T-cell (primary cell): ENCODE results near the gene NYAP1. TPM values are rescaled to one million over a fixed set of nuclear protein-coding genes. Genes with fewer than 3 reads are reported as not detected.

Source experiments
- ATAC-seq, 4 experiments: fragments of 200-7000 bp in 3 of 4; fragments of 150-1000 bp in 1 of 4; cut with Tn5 transposase; replicated peaks in 1 of 4; 1 replicate in 3 of 4; 2 replicates in 1 of 4; pipeline ENCODE4 v1.10.0; 2021; ENCODE audit warnings: moderate library complexity in 3 of 4, mild to moderate bottlenecking in 2 of 4, moderate number of reproducible peaks in 1 of 4
- CTCF ChIA-PET, 2 donors: fragments of 300-600 bp; sonication (Branson Sonifier 250); formaldehyde crosslinking; loops; one replicate each; lab custom pipeline; 2022; ENCODE audit warnings: antibody characterized with exemption in 2 of 2; lab: Charles Lee
- POLR2A ChIA-PET, 2 donors: fragments of 300-600 bp; sonication (Branson Sonifier 250); formaldehyde crosslinking; loops; one replicate each; lab custom pipeline; 2022; ENCODE audit warnings: antibody characterized with exemption in 2 of 2; lab: Charles Lee
- DNase-seq, 35 experiments: peaks; one replicate each; pipeline versions ENCODE4 v3.0.0 to v3.0.0-alpha.2; 2013 to 2023
- H3K27ac ChIP-seq: one replicate; pipeline ENCODE4 v1.5.1; 2013; ENCODE audit warnings: low read length
- H3K27me3 ChIP-seq, 2 experiments: replicated peaks in 1 of 2; 1 replicate in 1 of 2; 2 replicates in 1 of 2; pipeline versions ENCODE4 v1.6.1 to v1.7.0; 2013; ENCODE audit warnings: low read length in 1 of 2, mixed read lengths in 1 of 2; ENCODE audit not compliant: control insufficient read depth in 2 of 2, insufficient read depth in 2 of 2; ENCODE audit errors: extremely low read depth in 1 of 2
- H3K36me3 ChIP-seq, 2 donors: 1 replicate in 1 of 2; 2 replicates in 1 of 2; pipeline versions ENCODE4 v1.6.1 to v1.7.0; 2013; ENCODE audit warnings: low read length in 1 of 2; ENCODE audit not compliant: control insufficient read depth in 2 of 2, insufficient read depth in 1 of 2; ENCODE audit errors: extremely low read depth in 1 of 2
- H3K4me1 ChIP-seq, 2 experiments: 1 replicate in 1 of 2; 2 replicates in 1 of 2; pipeline versions ENCODE4 v1.6.1 to v1.7.0; 2013; ENCODE audit warnings: low read length in 2 of 2, mixed read lengths in 1 of 2; ENCODE audit not compliant: insufficient read depth in 2 of 2, control insufficient read depth in 1 of 2; ENCODE audit errors: extremely low read depth in 1 of 2
- H3K4me3 ChIP-seq, 2 donors: 1 replicate in 1 of 2; 2 replicates in 1 of 2; pipeline versions ENCODE4 v1.5.1 to v1.7.0; 2013; ENCODE audit warnings: mild to moderate bottlenecking in 2 of 2, low read length in 1 of 2, moderate library complexity in 1 of 2; ENCODE audit not compliant: control insufficient read depth in 1 of 2; ENCODE audit errors: extremely low read depth in 1 of 2
- H3K9me3 ChIP-seq: 2 replicates; pipeline ENCODE4 v1.7.0; 2013
- H3K27ac Mint-ChIP-seq, 2 donors: one replicate each; pipeline ENCODE4 v1.8.0; 2020 to 2021; ENCODE audit warnings: mild to moderate bottlenecking in 2 of 2, mixed read lengths in 2 of 2
- H3K27me3 Mint-ChIP-seq, 2 donors: one replicate each; pipeline ENCODE4 v1.8.0; 2021 to 2022; ENCODE audit warnings: mixed read lengths in 2 of 2
- H3K36me3 Mint-ChIP-seq: one replicate; pipeline ENCODE4 v1.8.0; 2021; ENCODE audit warnings: mixed read lengths
- H3K4me1 Mint-ChIP-seq, 3 donors: one replicate each; pipeline ENCODE4 v1.8.0; 2020 to 2022; ENCODE audit warnings: mixed read lengths in 3 of 3, mild to moderate bottlenecking in 1 of 3
- H3K4me3 Mint-ChIP-seq, 3 donors: one replicate each; pipeline ENCODE4 v1.8.0; 2020 to 2022; ENCODE audit warnings: mild to moderate bottlenecking in 3 of 3, mixed read lengths in 3 of 3, moderate library complexity in 3 of 3
- H3K9me3 Mint-ChIP-seq, 3 donors: one replicate each; pipeline ENCODE4 v1.8.0; 2020 to 2022; ENCODE audit warnings: mixed read lengths in 3 of 3
- WGBS: methylation state at CpG from one replicate; pipeline ENCODE4 v1.1.5; 2013; ENCODE audit warnings: missing lambda C conversion rate; ENCODE audit not compliant: insufficient coverage; 5-methylcytosine and 5-hydroxymethylcytosine counted together
- total RNA-seq, 35 experiments: library from RNA in 6 of 35; stranded (reverse) in 6 of 35; fragments of 120-200 nt in 1 of 35; gene quantifications; one replicate each; pipeline versions ENCODE4 v1.2.1 to v1.2.4 and lab custom pipeline; 2013 to 2026

NYAP1 gene
- total RNA-seq, 5 donors from 2014 or later (not counting 1 experiment from before 2014, with no cell fraction given): 0.50 to 1.4 (median 0.99) TPM

GRCh38 chr7:100484673-100485045 is 932 bp downstream of the NYAP1 start:
- H3K4me3 Mint-ChIP-seq: peak overlapping the region; percentile 2 to 74 (median 52)

GRCh38 chr7:100485471-100485876 is 1.7 kb downstream of the NYAP1 start:
- H3K4me3 ChIP-seq: no peak overlapping the region
- peaks cover 5 to 27% of the 10 kb centered on the region in 2 experiments for H3K4me1 ChIP-seq
- DNase-seq: no peak
- H3K9me3 ChIP-seq: no peaks in the 10 kb centered on the region
- 100% methylated on average over 1 of the region's 4 CpGs for WGBS
- H3K9me3 Mint-ChIP-seq: no peaks in the 10 kb centered on the region
- peak overlapping the region in 1 of 3 donors; percentile 20 for H3K4me3 Mint-ChIP-seq
- peaks cover 0 to 8% of the 10 kb centered on the region in 2 experiments for H3K27me3 ChIP-seq
- no peaks in the 10 kb centered on the region for H3K36me3 Mint-ChIP-seq
- ChIA-PET CTCF (interaction anchor here in 1 of 2 donors (0.7 kb wide), 2 partner anchors 32 to 508 kb away, joined by 4 read pairs; no protein-coding TSS in a partner anchor), POLR2A (no interaction called here)
- H3K36me3 ChIP-seq: no peaks in the 10 kb centered on the region
- no peak overlapping the region for H3K27ac ChIP-seq
- H3K27ac Mint-ChIP-seq: no peak overlapping the region
- H3K27me3 Mint-ChIP-seq: no peaks in the 10 kb centered on the region
- ATAC-seq: no peak
- peaks cover 17 to 26% (median 23%) of the 10 kb centered on the region in 3 donors for H3K4me1 Mint-ChIP-seq

More at GRCh38 chr7:100484673-100485045, 932 bp downstream of the NYAP1 start:
- Histone ChIP-seq H3K9me3 (no peaks in the 10 kb centered on the region), H3K4me1 (peaks cover 6 to 27% of the 10 kb centered on the region in 2 experiments), H3K27ac (no peak overlapping the region), H3K36me3 (no peaks in the 10 kb centered on the region), H3K27me3 (peaks cover 0 to 3% of the 10 kb centered on the region in 2 experiments), H3K4me3 (no peak overlapping the region)
- WGBS: 82% methylated on average over 5 of the region's 6 CpGs
- DNase-seq: peak in 1 of 35 experiments; percentile 29
- CTCF ChIA-PET: no interaction called here
- H3K27me3 Mint-ChIP-seq: no peaks in the 10 kb centered on the region
- peak overlapping the region; percentile 72 to 82 for H3K27ac Mint-ChIP-seq
- POLR2A ChIA-PET: no interaction called here
- no peaks in the 10 kb centered on the region for H3K9me3 Mint-ChIP-seq
- peaks cover 18 to 26% (median 26%) of the 10 kb centered on the region in 3 donors for H3K4me1 Mint-ChIP-seq
- no peak for ATAC-seq
- H3K36me3 Mint-ChIP-seq: no peaks in the 10 kb centered on the region

GRCh38 chr7:100486111-100486636 is 2.4 kb downstream of the NYAP1 start:
- Mint-ChIP-seq H3K4me3 (peak overlapping the region in 1 of 3 donors; percentile 20), H3K36me3 (no peaks in the 10 kb centered on the region), H3K27ac (peak overlapping the region in 1 of 2 donors; percentile 19), H3K9me3 (no peaks in the 10 kb centered on the region), H3K4me1 (peaks cover 17 to 26% (median 23%) of the 10 kb centered on the region in 3 donors), H3K27me3 (no peaks in the 10 kb centered on the region)
- ChIA-PET POLR2A (no interaction called here), CTCF (no interaction called here)
- Histone ChIP-seq H3K27ac (no peak overlapping the region), H3K27me3 (peaks cover 0 to 7% of the 10 kb centered on the region in 2 experiments), H3K36me3 (no peaks in the 10 kb centered on the region), H3K4me3 (no peak overlapping the region), H3K4me1 (peaks cover 5 to 27% of the 10 kb centered on the region in 2 experiments), H3K9me3 (no peaks in the 10 kb centered on the region)
- no peak for DNase-seq
- 100% methylated on average over 3 of the region's 5 CpGs for WGBS
- no peak for ATAC-seq

GRCh38 chr7:100486753-100487446 is 3.2 kb downstream of the NYAP1 start:
- Mint-ChIP-seq H3K9me3 (no peaks in the 10 kb centered on the region), H3K4me3 (no peak overlapping the region), H3K36me3 (no peaks in the 10 kb centered on the region), H3K27me3 (no peaks in the 10 kb centered on the region), H3K4me1 (peaks cover 15 to 23% (median 21%) of the 10 kb centered on the region in 3 donors), H3K27ac (no peak overlapping the region)
- no peak overlapping the region for H3K27ac ChIP-seq
- ATAC-seq: no peak
- peaks cover 0 to 7% of the 10 kb centered on the region in 2 experiments for H3K27me3 ChIP-seq
- peaks cover 5 to 27% of the 10 kb centered on the region in 2 experiments for H3K4me1 ChIP-seq
- 90% methylated on average over 22 of the region's 30 CpGs for WGBS
- DNase-seq: no peak
- H3K36me3 ChIP-seq: no peaks in the 10 kb centered on the region
- no peaks in the 10 kb centered on the region for H3K9me3 ChIP-seq
- ChIA-PET POLR2A (no interaction called here), CTCF (interaction anchor here in 1 of 2 donors (0.6 kb wide), 1 partner anchor 24 kb away, joined by 5 read pairs; no protein-coding TSS in a partner anchor)
- no peak overlapping the region for H3K4me3 ChIP-seq

GRCh38 chr7:100488333-100489095 is 4.8 kb downstream of the NYAP1 start:
- Mint-ChIP-seq H3K27ac (no peak overlapping the region), H3K9me3 (no peaks in the 10 kb centered on the region), H3K4me3 (no peak overlapping the region), H3K4me1 (peaks cover 14 to 29% (median 21%) of the 10 kb centered on the region in 3 donors), H3K27me3 (no peaks in the 10 kb centered on the region), H3K36me3 (no peaks in the 10 kb centered on the region)
- H3K36me3 ChIP-seq: no peaks in the 10 kb centered on the region
- POLR2A ChIA-PET: interaction anchor here in 1 of 2 donors (0.6 kb wide), 2 partner anchors 14 to 406 kb away, joined by 3 to 12 read pairs; no protein-coding TSS in a partner anchor
- CTCF ChIA-PET: interaction anchor here in 1 of 2 donors (1.1 kb wide), 1 partner anchor 71 kb away, joined by 3 read pairs; no protein-coding TSS in a partner anchor
- H3K9me3 ChIP-seq: no peaks in the 10 kb centered on the region
- peaks cover 0 to 22% of the 10 kb centered on the region in 2 experiments for H3K4me1 ChIP-seq
- 91% methylated on average over 35 of the region's 44 CpGs for WGBS
- H3K27ac ChIP-seq: no peak overlapping the region
- H3K27me3 ChIP-seq: peaks cover 0 to 7% of the 10 kb centered on the region in 2 experiments
- H3K4me3 ChIP-seq: no peak overlapping the region
- no peak for ATAC-seq
- no peak for DNase-seq

- DNase-seq: no peak
- H3K27me3 ChIP-seq: peaks cover 0 to 10% of the 10 kb centered on the region in 2 experiments
- H3K9me3 ChIP-seq: no peaks in the 10 kb centered on the region
- H3K27ac ChIP-seq: no peak overlapping the region
- H3K36me3 ChIP-seq: no peaks in the 10 kb centered on the region
- H3K4me3 ChIP-seq: no peak overlapping the region
- no peak overlapping the region for H3K27ac Mint-ChIP-seq
- no peak for ATAC-seq
- peaks cover 16 to 32% (median 24%) of the 10 kb centered on the region in 3 donors for H3K4me1 Mint-ChIP-seq
- H3K9me3 Mint-ChIP-seq: no peaks in the 10 kb centered on the region
- ChIA-PET POLR2A (interaction anchor here in 1 of 2 donors (0.6 kb wide), 1 partner anchor 406 kb away, joined by 3 read pairs; no protein-coding TSS in a partner anchor), CTCF (interaction anchor here in 1 of 2 donors (1.1 kb wide), 1 partner anchor 71 kb away, joined by 3 read pairs; no protein-coding TSS in a partner anchor)
- peaks cover 0 to 23% of the 10 kb centered on the region in 2 experiments for H3K4me1 ChIP-seq
- H3K4me3 Mint-ChIP-seq: no peak overlapping the region
- H3K36me3 Mint-ChIP-seq: no peaks in the 10 kb centered on the region
- no peaks in the 10 kb centered on the region for H3K27me3 Mint-ChIP-seq
- WGBS: 89% methylated on average over 8 of the region's 10 CpGs
These were observed 5.4 kb downstream of the NYAP1 start for GRCh38 chr7:100489121-100489520.
